Measurements from ENCODE around the gene IL36RN.

The IL36RN gene

GRCh38 chr2:113058998-113059960 lies at the start of gene IL36RN:
Gene IL36RN, plus strand, starts transcription at chr2:113059198. Its CDS starts 241 bp downstream, at chr2:113059439.
- no peak within 1 kb of the TSS for H3K4me3 Mint-ChIP-seq

GRCh38 chr2:113009622-113010021 lies 49.4 kb upstream of the IL36RN start:
- Mint-ChIP-seq H3K4me3 (no peak overlapping the region), H3K27me3 (peaks cover 60% of the 10 kb centered on the region)

More at GRCh38 chr2:113058998-113059960, at the start of gene IL36RN:
- Mint-ChIP-seq H3K36me3 (peaks cover 5% of the 10 kb centered on the region), H3K9me3 (peaks cover 14% of the 10 kb centered on the region), H3K27me3 (peaks cover 19% of the 10 kb centered on the region), H3K27ac (no peak within 1 kb of the TSS), H3K4me1 (no peaks in the 10 kb centered on the region)
- ATAC-seq: peak; percentile 9

DNA sequence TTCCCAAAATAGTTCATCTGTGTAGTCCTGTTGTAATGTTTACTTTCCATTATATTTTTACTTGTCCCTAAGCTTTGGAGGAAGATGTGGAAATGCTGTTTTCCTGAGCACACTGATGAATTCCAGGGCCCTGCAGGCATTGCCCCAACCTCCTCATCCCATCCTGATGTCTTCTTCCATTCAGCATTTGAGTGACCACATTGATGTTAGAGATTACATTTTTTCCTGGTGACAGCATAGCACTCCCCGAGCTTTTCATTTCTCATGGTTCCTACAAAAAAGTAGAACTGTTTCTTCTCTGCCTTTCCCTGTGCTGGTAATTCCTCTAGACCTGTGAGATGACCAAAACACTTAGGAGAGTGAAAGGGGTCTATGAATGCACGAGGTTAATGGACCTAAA lies 48.9 kb upstream of the IL36RN start:
- H3K4me3 Mint-ChIP-seq: no peak overlapping the region
- H3K27me3 Mint-ChIP-seq: peaks cover 60% of the 10 kb centered on the region
- H3K27ac Mint-ChIP-seq: no peak overlapping the region
- H3K4me1 Mint-ChIP-seq: no peaks in the 10 kb centered on the region
- no peak for ATAC-seq
- no peaks in the 10 kb centered on the region for H3K9me3 Mint-ChIP-seq
- no peaks in the 10 kb centered on the region for H3K36me3 Mint-ChIP-seq

More at GRCh38 chr2:113009622-113010021, 49.4 kb upstream of the IL36RN start:
- Mint-ChIP-seq H3K27ac (no peak overlapping the region), H3K4me1 (no peaks in the 10 kb centered on the region), H3K36me3 (no peaks in the 10 kb centered on the region), H3K9me3 (no peaks in the 10 kb centered on the region)
- no peak for ATAC-seq

- no peaks in the 10 kb centered on the region for H3K4me1 Mint-ChIP-seq
- H3K27ac Mint-ChIP-seq: no peak overlapping the region
- no peaks in the 10 kb centered on the region for H3K36me3 Mint-ChIP-seq
- ATAC-seq: no peak
- no peaks in the 10 kb centered on the region for H3K9me3 Mint-ChIP-seq
- H3K4me3 Mint-ChIP-seq: no peak overlapping the region
- H3K27me3 Mint-ChIP-seq: peaks cover 52% of the 10 kb centered on the region
Measured at GRCh38 chr2:113011108-113011507, 47.9 kb upstream of the IL36RN start.

- Mint-ChIP-seq H3K9me3 (peaks cover 2% of the 10 kb centered on the region), H3K27ac (no peak overlapping the region), H3K36me3 (peaks cover 6% of the 10 kb centered on the region), H3K4me1 (no peaks in the 10 kb centered on the region), H3K4me3 (no peak overlapping the region), H3K27me3 (peaks cover 63% of the 10 kb centered on the region)
- no peak for ATAC-seq
Measured at GRCh38 chr2:113012436-113013335, 46.3 kb upstream of the IL36RN start.

DNA sequence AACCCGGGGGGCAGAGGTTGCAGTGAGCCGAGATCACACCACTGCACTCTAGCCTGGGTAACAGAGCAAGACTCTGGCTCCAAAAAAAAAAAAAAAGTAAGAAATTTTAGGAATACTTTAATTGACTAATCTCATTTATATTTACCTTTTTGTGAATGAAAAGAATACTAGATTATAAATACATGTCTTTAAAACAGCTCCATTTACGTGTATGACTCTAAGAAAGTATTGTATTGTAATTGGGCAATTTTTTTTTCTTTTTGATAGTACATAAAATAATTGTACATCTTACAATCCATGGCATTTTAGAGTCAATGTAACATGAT lies 45.7 kb upstream of the IL36RN start:
- peaks cover 6% of the 10 kb centered on the region for H3K36me3 Mint-ChIP-seq
- H3K27ac Mint-ChIP-seq: no peak overlapping the region
- no peaks in the 10 kb centered on the region for H3K4me1 Mint-ChIP-seq
- H3K9me3 Mint-ChIP-seq: peaks cover 4% of the 10 kb centered on the region
- no peak for ATAC-seq
- H3K27me3 Mint-ChIP-seq: peaks cover 69% of the 10 kb centered on the region
- H3K4me3 Mint-ChIP-seq: no peak overlapping the region

DNA sequence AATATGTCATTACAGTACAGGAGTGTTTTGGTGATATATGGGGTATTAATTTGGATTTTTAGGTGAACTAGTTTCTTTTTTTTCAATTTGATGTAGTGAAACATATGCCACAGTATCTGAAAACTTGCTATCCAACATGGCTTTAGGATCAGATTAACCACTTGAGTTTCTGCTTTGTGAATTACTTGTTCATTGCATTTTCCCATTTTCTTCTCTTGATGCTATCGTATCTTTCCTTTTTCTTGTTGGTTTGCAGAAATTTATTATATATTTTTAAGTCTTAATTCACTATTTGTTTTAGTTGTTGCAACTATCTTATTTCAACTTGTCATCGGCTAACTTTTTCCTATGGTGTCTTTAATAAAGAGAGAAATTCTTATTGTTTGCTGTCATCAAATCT lies 44.9 kb upstream of the IL36RN start:
- H3K4me3 Mint-ChIP-seq: no peak overlapping the region
- ATAC-seq: no peak
- no peak overlapping the region for H3K27ac Mint-ChIP-seq
- H3K27me3 Mint-ChIP-seq: peaks cover 77% of the 10 kb centered on the region
- H3K36me3 Mint-ChIP-seq: peaks cover 12% of the 10 kb centered on the region
- H3K4me1 Mint-ChIP-seq: no peaks in the 10 kb centered on the region
- H3K9me3 Mint-ChIP-seq: peaks cover 11% of the 10 kb centered on the region

DNA sequence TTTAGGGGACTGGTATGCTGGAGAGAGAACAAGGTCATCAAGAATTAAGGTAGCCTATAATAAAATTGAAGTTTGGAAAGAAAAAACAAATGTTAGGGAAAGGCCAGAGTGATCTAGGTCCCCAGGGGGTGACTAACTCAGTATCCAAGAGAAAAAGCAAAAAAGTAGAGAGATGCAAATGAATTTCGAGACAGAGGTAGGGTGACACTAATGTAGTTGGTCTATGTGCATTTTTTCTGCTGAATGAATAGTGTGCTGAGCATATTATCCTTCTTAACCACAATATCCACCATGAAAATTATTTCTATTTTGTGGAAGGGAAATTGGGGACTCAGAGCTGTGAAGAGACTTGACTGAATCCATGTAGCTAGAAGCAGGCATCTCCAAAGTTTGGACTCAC lies 44.0 kb upstream of the IL36RN start:
- Mint-ChIP-seq H3K36me3 (peaks cover 19% of the 10 kb centered on the region), H3K4me1 (no peaks in the 10 kb centered on the region), H3K27ac (no peak overlapping the region), H3K27me3 (peaks cover 83% of the 10 kb centered on the region), H3K9me3 (peaks cover 17% of the 10 kb centered on the region), H3K4me3 (no peak overlapping the region)
- ATAC-seq: no peak

DNA sequence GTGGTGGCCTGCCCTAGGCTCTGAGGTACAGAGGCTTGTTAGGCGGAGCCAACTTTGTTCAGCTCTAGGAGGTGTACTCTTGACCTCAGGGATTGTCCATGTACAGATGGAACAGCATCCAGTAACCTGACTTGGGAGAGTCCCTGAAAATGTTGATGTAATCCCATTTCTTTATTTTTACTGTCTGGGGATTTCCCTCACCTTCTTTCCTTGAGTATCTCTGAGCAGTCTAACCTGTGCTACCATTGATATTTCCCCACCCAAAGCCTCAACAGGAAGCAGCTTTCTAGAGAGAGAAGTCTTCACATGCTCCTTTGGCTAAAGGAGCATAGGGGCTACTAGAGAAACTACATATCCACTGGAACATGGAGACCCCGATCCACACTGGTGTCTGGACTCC lies 43.3 kb upstream of the IL36RN start:
- Mint-ChIP-seq H3K4me3 (no peak overlapping the region), H3K27ac (no peak overlapping the region), H3K4me1 (no peaks in the 10 kb centered on the region), H3K36me3 (peaks cover 19% of the 10 kb centered on the region), H3K27me3 (peaks cover 78% of the 10 kb centered on the region), H3K9me3 (peaks cover 17% of the 10 kb centered on the region)
- no peak for ATAC-seq

- Mint-ChIP-seq H3K27me3 (peaks cover 63% of the 10 kb centered on the region), H3K4me1 (no peaks in the 10 kb centered on the region), H3K36me3 (peaks cover 19% of the 10 kb centered on the region), H3K27ac (no peak overlapping the region), H3K4me3 (no peak overlapping the region), H3K9me3 (peaks cover 17% of the 10 kb centered on the region)
- ATAC-seq: no peak
Measured at GRCh38 chr2:113018509-113018908, 40.5 kb upstream of the IL36RN start.

GRCh38 chr2:113021312-113021711 lies 37.7 kb upstream of the IL36RN start:
- peak; percentile 55 for ATAC-seq
- H3K4me3 Mint-ChIP-seq: no peak overlapping the region
- H3K9me3 Mint-ChIP-seq: peaks cover 17% of the 10 kb centered on the region
- H3K4me1 Mint-ChIP-seq: peaks cover 10% of the 10 kb centered on the region
- peaks cover 19% of the 10 kb centered on the region for H3K36me3 Mint-ChIP-seq
- peaks cover 64% of the 10 kb centered on the region for H3K27me3 Mint-ChIP-seq
- H3K27ac Mint-ChIP-seq: no peak overlapping the region

DNA sequence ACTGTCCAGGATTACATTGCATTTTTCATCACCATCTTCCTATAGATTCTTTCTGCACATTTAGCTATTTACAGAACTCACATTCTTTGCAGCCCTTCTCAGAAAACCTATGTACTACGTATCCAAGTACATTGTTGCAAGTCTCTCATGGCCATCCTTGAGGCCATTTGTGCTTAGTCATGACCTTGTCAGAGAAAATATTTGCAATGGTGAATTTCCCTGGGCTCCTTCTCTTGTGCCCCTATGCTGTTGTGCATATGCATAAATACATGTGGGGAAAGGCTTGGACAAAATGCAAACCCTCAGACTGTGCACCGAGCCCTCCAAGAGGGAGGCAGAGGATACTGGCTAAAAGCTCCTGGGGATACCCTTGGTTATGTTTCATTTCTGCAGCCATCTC lies 34.2 kb upstream of the IL36RN start:
- H3K4me1 Mint-ChIP-seq: peaks cover 10% of the 10 kb centered on the region
- H3K27ac Mint-ChIP-seq: no peak overlapping the region
- peaks cover 52% of the 10 kb centered on the region for H3K27me3 Mint-ChIP-seq
- peaks cover 2% of the 10 kb centered on the region for H3K9me3 Mint-ChIP-seq
- no peak for ATAC-seq
- peaks cover 3% of the 10 kb centered on the region for H3K36me3 Mint-ChIP-seq
- H3K4me3 Mint-ChIP-seq: no peak overlapping the region

DNA sequence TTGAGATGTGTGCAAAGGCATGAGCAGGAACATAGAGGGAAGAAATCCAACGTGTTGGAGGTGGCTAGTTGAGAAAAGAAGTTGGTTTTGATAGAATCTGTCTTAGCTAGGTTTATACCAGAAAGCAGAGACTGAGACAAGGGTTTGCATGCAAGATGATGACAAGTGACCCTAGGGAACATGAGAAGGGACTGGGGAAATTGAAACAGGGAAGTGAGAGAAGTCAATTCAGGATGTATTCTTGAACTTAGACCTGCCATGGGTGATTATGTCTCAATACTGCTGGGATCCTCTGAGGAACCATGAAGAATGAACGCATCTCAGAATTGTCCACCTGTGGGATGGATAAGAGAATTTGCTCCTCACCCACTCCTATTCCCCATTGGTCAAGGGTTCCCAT lies 33.3 kb upstream of the IL36RN start:
- peaks cover 10% of the 10 kb centered on the region for H3K4me1 Mint-ChIP-seq
- H3K27ac Mint-ChIP-seq: no peak overlapping the region
- peak; percentile 88 for ATAC-seq
- H3K4me3 Mint-ChIP-seq: no peak overlapping the region
- H3K27me3 Mint-ChIP-seq: peaks cover 56% of the 10 kb centered on the region
- H3K36me3 Mint-ChIP-seq: no peaks in the 10 kb centered on the region
- H3K9me3 Mint-ChIP-seq: no peaks in the 10 kb centered on the region

DNA sequence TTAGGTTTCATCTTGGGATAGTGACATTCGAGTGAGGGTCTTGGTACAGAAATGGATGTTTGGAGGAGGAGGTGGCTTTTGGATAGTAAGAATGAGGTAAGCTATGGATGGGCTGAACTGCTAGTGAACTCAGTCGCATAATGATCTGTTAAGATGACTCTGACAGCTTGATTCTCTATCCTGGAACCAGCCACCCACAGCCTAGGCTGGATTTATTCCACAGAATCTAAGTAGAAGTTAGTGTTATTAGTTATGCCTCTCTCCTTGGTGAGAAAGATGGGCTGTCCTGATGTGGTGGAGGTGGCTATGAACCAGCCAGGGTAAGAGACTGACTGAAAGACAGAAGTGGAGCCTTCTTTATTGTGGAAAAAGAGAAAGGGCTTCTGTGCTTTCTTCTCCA lies 31.3 kb upstream of the IL36RN start:
- Mint-ChIP-seq H3K27me3 (peaks cover 51% of the 10 kb centered on the region), H3K4me3 (no peak overlapping the region)

GRCh38 chr2:113028112-113028511 lies 30.9 kb upstream of the IL36RN start:
- H3K27me3 Mint-ChIP-seq: peaks cover 50% of the 10 kb centered on the region
- no peak overlapping the region for H3K27ac Mint-ChIP-seq
- no peaks in the 10 kb centered on the region for H3K36me3 Mint-ChIP-seq
- H3K4me1 Mint-ChIP-seq: peaks cover 10% of the 10 kb centered on the region
- no peak overlapping the region for H3K4me3 Mint-ChIP-seq
- no peak for ATAC-seq
- no peaks in the 10 kb centered on the region for H3K9me3 Mint-ChIP-seq

More for the DNA sequence above, 31.3 kb upstream of the IL36RN start:
- Mint-ChIP-seq H3K27ac (no peak overlapping the region), H3K4me1 (peaks cover 10% of the 10 kb centered on the region), H3K36me3 (no peaks in the 10 kb centered on the region), H3K9me3 (no peaks in the 10 kb centered on the region)
- ATAC-seq: no peak
